ENCODE data around the gene JARID2. TPM values are rescaled to one million over a fixed set of nuclear protein-coding genes. Genes with fewer than 3 reads are reported as not detected.

The JARID2 gene
- total RNA-seq, 1 donor from 2014 or later: 65.6 TPM

- Mint-ChIP-seq H3K4me1 (ENCODE audit: low read depth) (peaks cover 14% of the 10 kb centered on the region), H3K27ac (no peak overlapping the region), H3K27me3 (no peaks in the 10 kb centered on the region), H3K4me3 (ENCODE audit: low read depth) (no peak overlapping the region), H3K36me3 (ENCODE audit: insufficient read depth) (no peaks in the 10 kb centered on the region), H3K9me3 (ENCODE audit: low read depth) (no peaks in the 10 kb centered on the region)
- TF ChIP-seq CTCF (IDR thresholded peaks at IDR 0.05; ENCODE audit: unreplicated experiment): no peak
- no peak for DNase-seq (ENCODE audit: low spot score, unreplicated experiment)
These were observed 84.5 kb downstream of the JARID2 start for GRCh38 chr6:15330174-15330944.

GRCh38 chr6:15331143-15331542, 85.3 kb downstream of the JARID2 start:
- DNase-seq (ENCODE audit: low spot score, unreplicated experiment): no peak
- Mint-ChIP-seq H3K27me3 (no peaks in the 10 kb centered on the region), H3K4me3 (ENCODE audit: low read depth) (no peak overlapping the region), H3K27ac (peak overlapping the region; percentile 72), H3K36me3 (ENCODE audit: insufficient read depth) (no peaks in the 10 kb centered on the region), H3K9me3 (ENCODE audit: low read depth) (no peaks in the 10 kb centered on the region), H3K4me1 (ENCODE audit: low read depth) (peaks cover 12% of the 10 kb centered on the region)
- TF ChIP-seq CTCF (IDR thresholded peaks at IDR 0.05; ENCODE audit: unreplicated experiment): no peak

- no peak for TF ChIP-seq CTCF (IDR thresholded peaks at IDR 0.05; ENCODE audit: unreplicated experiment)
- peaks cover 13% of the 10 kb centered on the region for H3K4me1 Mint-ChIP-seq (ENCODE audit: low read depth)
- no peak overlapping the region for H3K4me3 Mint-ChIP-seq (ENCODE audit: low read depth)
- H3K9me3 Mint-ChIP-seq (ENCODE audit: low read depth): no peaks in the 10 kb centered on the region
- no peak for DNase-seq (ENCODE audit: low spot score, unreplicated experiment)
- H3K27me3 Mint-ChIP-seq: no peaks in the 10 kb centered on the region
- H3K36me3 Mint-ChIP-seq (ENCODE audit: insufficient read depth): no peaks in the 10 kb centered on the region
- peak overlapping the region; percentile 62 for H3K27ac Mint-ChIP-seq
These were observed 85.9 kb downstream of the JARID2 start for GRCh38 chr6:15331629-15332251.

- H3K4me1 Mint-ChIP-seq (ENCODE audit: low read depth): peaks cover 14% of the 10 kb centered on the region
These were observed 86.6 kb downstream of the JARID2 start for GRCh38 chr6:15332446-15332845.

GRCh38 chr6:15335385-15335784, 89.5 kb downstream of the JARID2 start:
- Mint-ChIP-seq H3K4me1 (ENCODE audit: low read depth) (peaks cover 19% of the 10 kb centered on the region), H3K27ac (no peak overlapping the region), H3K36me3 (ENCODE audit: insufficient read depth) (no peaks in the 10 kb centered on the region), H3K9me3 (ENCODE audit: low read depth) (no peaks in the 10 kb centered on the region), H3K27me3 (no peaks in the 10 kb centered on the region), H3K4me3 (ENCODE audit: low read depth) (no peak overlapping the region)
- no peak for DNase-seq (ENCODE audit: low spot score, unreplicated experiment)
- TF ChIP-seq CTCF (IDR thresholded peaks at IDR 0.05; ENCODE audit: unreplicated experiment): no peak

More at GRCh38 chr6:15332446-15332845, 86.6 kb downstream of the JARID2 start:
- Mint-ChIP-seq H3K4me3 (ENCODE audit: low read depth) (no peak overlapping the region), H3K9me3 (ENCODE audit: low read depth) (no peaks in the 10 kb centered on the region), H3K27ac (no peak overlapping the region), H3K36me3 (ENCODE audit: insufficient read depth) (no peaks in the 10 kb centered on the region), H3K27me3 (no peaks in the 10 kb centered on the region)
- DNase-seq (ENCODE audit: low spot score, unreplicated experiment): no peak
- TF ChIP-seq CTCF (IDR thresholded peaks at IDR 0.05; ENCODE audit: unreplicated experiment): no peak

Measured in progenitor cell of endocrine pancreas (in vitro differentiated cells).